HS-5 (cell line): ENCODE data around the gene OR10G8.

ENCODE experiments used
- DNase-seq: peaks from one replicate; pipeline ENCODE4 v3.0.0-alpha.2; 2012; ENCODE audit warnings: low read depth

OR10G8 gene

GRCh38 chr11:124078591-124078990, 52.0 kb downstream of the OR10G8 start:
- no peak for DNase-seq

- DNase-seq = no peak
These were observed 53.2 kb downstream of the OR10G8 start for GRCh38 chr11:124079631-124080326.
